Cardiac muscle cell (in vitro differentiated cells and primary cell): ENCODE data around the gene NPIPA5. TPM values are rescaled to one million over a fixed set of nuclear protein-coding genes. Genes with fewer than 3 reads are reported as not detected.
"Not testable (repeated sequence)": the region's sequence is repeated elsewhere in the genome, so short reads cannot be mapped to it uniquely, and the experiment has no call there.

Experiments used
- DNase-seq, 2 donors: peaks; one replicate each; pipeline versions ENCODE4 v3.0.0 to v3.0.0-alpha.2; 2010 to 2017; ENCODE audit warnings: low read depth in 1 of 2, low spot score in 1 of 2
- H3K27ac ChIP-seq: fragments of 200-600 bp; sonication (generic); 2 replicates; pipeline ENCODE4 v1.5.1; 2016
- H3K27me3 ChIP-seq: fragments of 200-600 bp; sonication (generic); 2 replicates; pipeline ENCODE4 v1.6.0; 2016; ENCODE audit warnings: control low read depth
- H3K36me3 ChIP-seq: fragments of 200-600 bp; sonication (generic); 2 replicates; pipeline ENCODE4 v1.5.1; 2016; ENCODE audit warnings: control low read depth
- H3K4me1 ChIP-seq: fragments of 200-600 bp; sonication (generic); 2 replicates; pipeline ENCODE4 v1.8.1; 2017; ENCODE audit warnings: low read depth, mild to moderate bottlenecking, mixed run types
- H3K4me3 ChIP-seq: fragments of 200-600 bp; sonication (generic); 2 replicates; pipeline ENCODE4 v1.5.1; 2016; ENCODE audit warnings: mild to moderate bottlenecking
- H3K9me3 ChIP-seq: fragments of 200-600 bp; sonication (generic); 2 replicates; pipeline ENCODE4 v1.5.1; 2017; ENCODE audit warnings: low read depth, mild to moderate bottlenecking, control low read depth
- polyA plus RNA-seq: library from polyadenylated mRNA; unstranded; fragments of >200 nt; fragmentation: Nextera tagmentation; extraction: Ambion mirVana; gene quantifications from 2 replicates; pipeline ENCODE4 v1.2.1, GENCODE V29; 2016
- total RNA-seq: library from RNA; depleted of rRNA; stranded (reverse); fragments of >200 nt; gene quantifications from 2 replicates; pipeline ENCODE4 v1.2.3, GENCODE V29; 2016
- TF ChIP-seq, protein P1 (sequence below): IDR thresholded peaks from 2 replicates; pipeline ENCODE4 v1.5.1; 2012; ENCODE audit warnings: low read depth, mild to moderate bottlenecking, low read length

Gene NPIPA5
- total and polyA plus RNA-seq, 2 experiments from 2014 or later = 5.8 to 6.5 TPM

DNA sequence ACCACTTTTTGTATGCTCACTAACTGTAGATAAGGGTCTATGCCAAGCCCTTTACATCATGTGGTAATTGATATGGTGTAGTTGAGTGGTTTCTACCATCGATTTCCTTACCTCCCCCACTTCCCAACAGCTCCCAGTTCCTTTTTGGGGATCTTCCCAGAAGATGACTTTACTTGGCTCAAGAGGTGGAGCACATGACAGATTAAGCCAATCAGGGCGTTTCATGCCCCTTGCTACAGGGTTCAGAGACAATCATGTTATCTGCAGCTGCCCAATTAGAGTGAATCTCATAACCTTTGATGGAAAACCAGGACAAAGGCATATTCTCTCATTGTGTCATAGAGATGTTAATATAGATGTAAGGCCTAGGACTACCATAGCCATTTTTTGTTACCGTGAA lies 40.1 kb upstream of the NPIPA5 start:
- no peaks in the 10 kb centered on the region for H3K4me1 ChIP-seq
- TF ChIP-seq, protein P1, sequence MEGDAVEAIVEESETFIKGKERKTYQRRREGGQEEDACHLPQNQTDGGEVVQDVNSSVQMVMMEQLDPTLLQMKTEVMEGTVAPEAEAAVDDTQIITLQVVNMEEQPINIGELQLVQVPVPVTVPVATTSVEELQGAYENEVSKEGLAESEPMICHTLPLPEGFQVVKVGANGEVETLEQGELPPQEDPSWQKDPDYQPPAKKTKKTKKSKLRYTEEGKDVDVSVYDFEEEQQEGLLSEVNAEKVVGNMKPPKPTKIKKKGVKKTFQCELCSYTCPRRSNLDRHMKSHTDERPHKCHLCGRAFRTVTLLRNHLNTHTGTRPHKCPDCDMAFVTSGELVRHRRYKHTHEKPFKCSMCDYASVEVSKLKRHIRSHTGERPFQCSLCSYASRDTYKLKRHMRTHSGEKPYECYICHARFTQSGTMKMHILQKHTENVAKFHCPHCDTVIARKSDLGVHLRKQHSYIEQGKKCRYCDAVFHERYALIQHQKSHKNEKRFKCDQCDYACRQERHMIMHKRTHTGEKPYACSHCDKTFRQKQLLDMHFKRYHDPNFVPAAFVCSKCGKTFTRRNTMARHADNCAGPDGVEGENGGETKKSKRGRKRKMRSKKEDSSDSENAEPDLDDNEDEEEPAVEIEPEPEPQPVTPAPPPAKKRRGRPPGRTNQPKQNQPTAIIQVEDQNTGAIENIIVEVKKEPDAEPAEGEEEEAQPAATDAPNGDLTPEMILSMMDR = no peak
- DNase-seq = no peak
- no peaks in the 10 kb centered on the region for H3K9me3 ChIP-seq
- no peak overlapping the region for H3K4me3 ChIP-seq
- H3K36me3 ChIP-seq = no peaks in the 10 kb centered on the region
- H3K27ac ChIP-seq = no peak overlapping the region
- H3K27me3 ChIP-seq = no peaks in the 10 kb centered on the region

DNA sequence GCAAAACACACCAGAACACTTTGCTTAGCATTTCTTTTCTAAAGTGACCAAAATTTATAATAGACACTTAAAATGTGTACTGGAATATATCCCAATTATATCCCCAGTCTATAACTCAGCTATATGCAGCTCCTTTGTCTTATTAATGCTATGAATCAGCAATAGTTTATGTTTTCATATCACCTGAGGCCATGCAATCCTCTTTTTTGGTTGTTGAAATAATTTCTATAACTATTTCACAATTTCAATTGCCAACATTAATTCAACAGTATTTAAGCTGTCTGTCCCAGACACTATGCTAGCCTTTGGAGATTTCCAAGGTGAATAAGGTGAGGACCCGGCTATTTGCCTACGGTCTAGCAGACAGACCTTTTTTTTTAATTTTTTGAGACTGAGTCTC lies 39.1 kb upstream of the NPIPA5 start:
- H3K36me3 ChIP-seq = no peaks in the 10 kb centered on the region
- H3K27ac ChIP-seq = no peak overlapping the region
- TF ChIP-seq, protein P1 = no peak
- no peak for DNase-seq
- no peaks in the 10 kb centered on the region for H3K9me3 ChIP-seq
- no peaks in the 10 kb centered on the region for H3K27me3 ChIP-seq
- no peaks in the 10 kb centered on the region for H3K4me1 ChIP-seq
- no peak overlapping the region for H3K4me3 ChIP-seq

DNA sequence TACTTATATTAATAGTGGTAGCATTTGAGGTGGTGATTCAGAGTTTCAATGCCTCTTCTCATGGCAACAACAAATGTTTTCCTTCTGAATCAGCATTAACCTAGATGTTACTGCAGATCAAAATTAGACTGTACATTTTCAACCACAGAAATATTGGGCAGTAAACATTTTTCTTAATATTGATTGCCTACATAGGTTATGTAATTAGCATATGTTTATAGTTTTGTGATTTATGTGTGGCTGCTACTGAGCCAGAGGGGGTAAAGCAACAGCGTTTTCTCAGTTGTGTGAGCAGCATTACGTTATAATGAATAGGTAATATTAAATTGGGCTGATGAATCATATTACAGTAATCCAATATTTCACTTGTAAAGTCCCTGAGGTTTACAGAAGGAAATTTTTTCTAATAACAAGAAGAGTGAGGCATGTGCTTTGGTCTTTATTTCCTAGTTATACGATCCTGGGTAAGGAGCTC lies 37.5 kb upstream of the NPIPA5 start:
- no peak overlapping the region for H3K27ac ChIP-seq
- no peaks in the 10 kb centered on the region for H3K9me3 ChIP-seq
- H3K27me3 ChIP-seq = no peaks in the 10 kb centered on the region
- no peak overlapping the region for H3K4me3 ChIP-seq
- no peak for DNase-seq
- TF ChIP-seq, protein P1 = no peak
- no peaks in the 10 kb centered on the region for H3K4me1 ChIP-seq
- H3K36me3 ChIP-seq = no peaks in the 10 kb centered on the region

DNA sequence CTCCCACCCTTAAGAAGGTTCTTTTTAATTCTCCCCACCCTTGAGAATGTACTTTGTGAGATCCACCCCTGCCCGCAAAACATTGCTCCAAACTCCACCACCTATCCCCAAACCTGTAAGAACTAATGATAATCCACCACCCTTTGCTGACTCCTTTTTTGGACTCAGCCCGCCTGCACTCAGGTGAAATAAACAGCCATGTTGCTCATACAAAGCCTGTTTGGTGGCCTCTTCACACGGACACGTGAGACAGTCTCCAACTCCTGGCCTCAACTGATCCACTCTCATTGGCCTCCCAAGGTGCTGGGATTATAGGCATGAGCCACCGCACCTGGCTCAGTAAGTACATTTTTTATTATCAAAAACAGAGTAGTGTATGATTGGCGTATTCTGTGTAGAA lies 31.4 kb upstream of the NPIPA5 start:
- not testable (repeated sequence) for H3K9me3 ChIP-seq, H3K4me1 ChIP-seq, H3K27ac ChIP-seq, H3K4me3 ChIP-seq, H3K27me3 ChIP-seq, H3K36me3 ChIP-seq, DNase-seq

DNA sequence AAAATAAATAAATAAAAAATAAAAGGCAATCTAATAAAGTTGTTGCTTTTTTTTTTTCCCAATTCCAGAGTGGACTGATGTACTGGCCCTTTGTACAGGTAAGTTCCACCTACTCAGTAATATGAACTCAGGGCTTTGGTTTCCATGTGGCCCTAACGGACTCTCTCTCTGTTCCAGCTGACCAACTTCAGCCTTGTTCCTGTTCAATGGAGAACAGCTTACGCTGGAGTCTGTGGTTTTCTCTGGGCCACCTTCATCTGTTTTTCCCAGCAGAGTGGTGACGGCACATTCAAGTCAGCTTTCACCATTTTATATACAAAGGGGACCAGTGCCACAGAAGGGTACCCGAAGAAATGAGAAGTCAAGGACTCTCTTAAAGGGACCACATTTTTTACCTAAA lies 29.7 kb upstream of the NPIPA5 start:
- H3K4me1 ChIP-seq, DNase-seq, H3K27me3 ChIP-seq, H3K4me3 ChIP-seq, H3K9me3 ChIP-seq, H3K36me3 ChIP-seq, H3K27ac ChIP-seq: not testable (repeated sequence)

DNA sequence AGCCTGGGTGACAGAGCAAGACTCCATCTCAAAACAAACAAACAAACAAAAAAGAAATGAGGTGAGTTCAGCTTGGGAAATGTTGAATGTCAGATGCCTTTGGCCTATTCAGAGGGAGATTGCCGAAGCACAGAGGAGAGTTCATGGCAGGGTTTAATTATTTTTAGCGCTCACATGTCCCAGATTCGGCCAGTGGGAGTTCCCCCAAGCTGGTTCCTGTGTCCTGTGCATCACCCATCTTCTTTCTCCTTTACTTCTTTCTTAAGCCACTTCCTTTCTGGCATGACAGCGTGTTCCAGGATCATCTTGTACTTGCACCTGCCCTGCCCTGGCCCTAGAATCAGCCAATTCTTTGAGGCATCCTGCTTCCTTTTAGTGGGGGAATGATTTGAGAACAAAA lies 26.7 kb upstream of the NPIPA5 start:
- Histone ChIP-seq H3K4me3 (no peak overlapping the region), H3K4me1 (no peaks in the 10 kb centered on the region), H3K27ac (no peak overlapping the region), H3K27me3 (no peaks in the 10 kb centered on the region), H3K36me3 (no peaks in the 10 kb centered on the region), H3K9me3 (no peaks in the 10 kb centered on the region)
- TF ChIP-seq, protein P1 = no peak
- no peak for DNase-seq

DNA sequence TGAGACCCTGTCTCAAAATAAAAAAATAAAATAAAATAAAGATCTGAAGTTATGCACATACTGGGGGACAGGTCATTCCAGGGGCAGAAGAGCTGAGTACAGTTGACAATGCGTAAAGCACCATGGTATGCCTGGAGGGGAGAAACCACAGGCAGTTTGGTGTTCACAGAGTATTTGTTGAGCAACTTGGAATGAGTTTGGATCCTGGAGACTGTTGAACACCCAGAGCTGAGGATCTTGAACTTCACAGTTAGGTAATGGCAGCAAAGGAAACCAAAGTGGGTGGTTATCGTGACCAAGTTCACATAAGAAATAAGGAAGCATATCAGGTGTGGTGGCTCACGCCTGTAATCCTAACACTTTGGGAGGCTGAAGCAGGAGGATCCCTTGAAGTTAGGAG lies 26.0 kb upstream of the NPIPA5 start:
- not testable (repeated sequence) for H3K9me3 ChIP-seq, H3K27me3 ChIP-seq, H3K4me3 ChIP-seq, H3K36me3 ChIP-seq, H3K4me1 ChIP-seq, H3K27ac ChIP-seq
- DNase-seq = peak in 1 of 2 donors; percentile 3
